Endometrial microvascular endothelial cells (primary cell): ENCODE measurements around the gene DEFB132. TPM values are rescaled to one million over a fixed set of nuclear protein-coding genes. Genes with fewer than 3 reads are reported as not detected.

Experiments used
- total RNA-seq: library from RNA; depleted of rRNA; stranded (reverse); fragments of >200 nt; gene quantifications from one replicate; pipeline ENCODE4 v1.2.3, GENCODE V29; 2015; ENCODE audit errors: inconsistent ontology term

DEFB132 gene
- total RNA-seq, 1 donor from 2014 or later, result not detected

Other genes with a start within 250 kb of the DEFB132 start
- gene DEFB125, start 170.1 kb upstream of the DEFB132 start, total RNA-seq, result not detected
- not detected for gene DEFB126, start 115.1 kb upstream of the DEFB132 start, total RNA-seq
- not detected for gene DEFB127, start 100.3 kb upstream of the DEFB132 start, total RNA-seq
- not detected for gene DEFB128, start 68.0 kb upstream of the DEFB132 start, total RNA-seq
- not detected for gene DEFB129, start 30.5 kb upstream of the DEFB132 start, total RNA-seq
- 3.8 TPM for gene C20orf96, start 33.0 kb downstream of the DEFB132 start, total RNA-seq
- gene ZCCHC3, start 39.8 kb downstream of the DEFB132 start, total RNA-seq, result 13.2 TPM
- 10.6 TPM for gene SOX12, start 67.8 kb downstream of the DEFB132 start, total RNA-seq
- 47.8 TPM for gene NRSN2, start 89.4 kb downstream of the DEFB132 start, total RNA-seq
- gene TRIB3, start 123.0 kb downstream of the DEFB132 start, total RNA-seq, result 51.4 TPM
- gene RBCK1, start 150.6 kb downstream of the DEFB132 start, total RNA-seq, result 104 TPM
- 34.8 TPM for gene TBC1D20, start 204.8 kb downstream of the DEFB132 start, total RNA-seq